OCI-LY3 (cell line): ENCODE data around the gene HSBP1L1.

Experiments
- H2AFZ ChIP-seq: fragments of 200-600, 300-600 bp; shearing (Covaris generic); 2 replicates; pipeline ENCODE4 v1.6.0; 2014; ENCODE audit warnings: antibody characterized with exemption, low read depth, low read length
- H3K27ac ChIP-seq: fragments of 200-600, 300-600 bp; sonication (generic); 2 replicates; pipeline ENCODE4 v1.5.1; 2014; ENCODE audit warnings: mild to moderate bottlenecking, low read length, moderate library complexity, mixed read lengths
- H3K27me3 ChIP-seq: fragments of 200-600, 300-600 bp; sonication (generic); 2 replicates; pipeline ENCODE4 v1.6.1; 2014; ENCODE audit warnings: low read depth, low read length, mixed read lengths
- H3K36me3 ChIP-seq: fragments of 200-600, 300-600 bp; sonication (generic); replicated peaks from 2 replicates; pipeline ENCODE3; 2014; ENCODE audit warnings: low read depth, low read length, mixed read lengths
- H3K4me1 ChIP-seq: fragments of 300-600, 200-600 bp; sonication (generic); 2 replicates; pipeline ENCODE4 v1.6.1; 2014; ENCODE audit warnings: low read length, mixed read lengths
- H3K4me2 ChIP-seq: fragments of 200-600, 300-600 bp; sonication (generic); 2 replicates; pipeline ENCODE4 v1.6.1; 2014; ENCODE audit warnings: low read length, mixed read lengths
- H3K4me3 ChIP-seq: fragments of 300-600, 200-600 bp; sonication (generic); 2 replicates; pipeline ENCODE4 v1.5.1; 2014; ENCODE audit warnings: antibody characterized with exemption, mild to moderate bottlenecking, low read length, moderate library complexity
- H3K79me2 ChIP-seq: fragments of 300-600, 200-600 bp; shearing (Covaris generic); 2 replicates; pipeline ENCODE4 v1.6.1; 2014; ENCODE audit warnings: mild to moderate bottlenecking, low read length, mixed read lengths
- H3K9ac ChIP-seq: fragments of 300-600, 200-600 bp; shearing (Covaris generic); 2 replicates; pipeline ENCODE4 v1.6.0; 2014; ENCODE audit warnings: mild to moderate bottlenecking, low read length, moderate library complexity
- H3K9me3 ChIP-seq: fragments of 200-600, 300-600 bp; shearing (Covaris generic); 2 replicates; pipeline ENCODE4 v1.6.1; 2014; ENCODE audit warnings: low read length, mixed read lengths; ENCODE audit not compliant: insufficient read depth
- H4K20me1 ChIP-seq: fragments of 200-600, 300-600 bp; sonication (generic); 2 replicates; pipeline ENCODE4 v1.6.1; 2016; ENCODE audit warnings: low read length, mixed read lengths; ENCODE audit not compliant: insufficient read depth
- EZH2phosphoT487 ChIP-seq: fragments of 200-600 bp; shearing (Covaris generic); IDR thresholded peaks from 2 replicates; pipeline ENCODE4 v1.6.1; 2018; ENCODE audit warnings: antibody characterized with exemption, mixed run types, low read depth
- TF ChIP-seq, protein P1 (sequence below): fragments of 200-600, 300-600 bp; sonication (generic); IDR thresholded peaks from 2 replicates; pipeline ENCODE4 v1.5.1; 2014; ENCODE audit warnings: antibody characterized with exemption, low read length, low read depth

The HSBP1L1 gene

DNA sequence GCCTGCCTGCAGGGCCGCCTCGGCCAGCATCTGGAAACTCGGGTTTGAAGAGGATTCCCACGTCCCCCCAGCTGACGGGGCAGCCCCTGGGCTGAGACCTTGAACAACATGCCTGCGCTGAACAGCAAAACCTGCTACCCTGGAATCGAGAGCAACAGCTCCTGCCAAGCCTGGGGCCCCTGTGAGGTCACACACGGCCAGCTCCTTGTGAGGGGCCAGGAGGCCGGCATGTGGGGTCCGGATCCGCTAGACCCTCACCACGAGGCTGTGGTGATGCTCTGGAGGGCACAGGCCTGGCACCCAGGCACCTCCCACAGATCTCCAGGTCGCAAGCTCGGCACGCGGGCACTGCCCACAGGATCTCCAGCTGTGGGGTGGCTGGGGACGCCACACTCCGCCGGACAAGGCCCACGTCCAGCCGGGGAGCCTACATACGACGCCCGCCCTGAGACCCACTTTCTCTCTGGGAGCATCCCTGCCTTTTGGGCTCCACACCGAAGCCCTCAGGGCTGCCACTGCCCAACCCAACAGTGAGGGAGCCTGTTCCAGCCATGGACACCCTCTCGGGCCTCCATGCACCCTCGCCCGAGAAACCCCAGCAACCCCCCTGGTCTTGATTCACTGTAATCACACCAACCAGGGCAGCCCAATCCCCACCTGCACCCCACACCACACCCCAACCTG is 47.1 kb upstream of the HSBP1L1 start:
- Histone ChIP-seq H3K9me3 (no peaks in the 10 kb centered on the region), H3K4me3 (no peak overlapping the region), H4K20me1 (peaks cover 18% of the 10 kb centered on the region; the same call in 1 of the 2 replicates), H3K27ac (no peak overlapping the region), H3K4me1 (no peaks in the 10 kb centered on the region), H2AFZ (no peak overlapping the region), H3K79me2 (peaks cover 19% of the 10 kb centered on the region), H3K9ac (no peak overlapping the region), H3K36me3 (peaks cover 62% of the 10 kb centered on the region), H3K27me3 (no peaks in the 10 kb centered on the region), H3K4me2 (no peak overlapping the region)
- TF ChIP-seq, protein P1, sequence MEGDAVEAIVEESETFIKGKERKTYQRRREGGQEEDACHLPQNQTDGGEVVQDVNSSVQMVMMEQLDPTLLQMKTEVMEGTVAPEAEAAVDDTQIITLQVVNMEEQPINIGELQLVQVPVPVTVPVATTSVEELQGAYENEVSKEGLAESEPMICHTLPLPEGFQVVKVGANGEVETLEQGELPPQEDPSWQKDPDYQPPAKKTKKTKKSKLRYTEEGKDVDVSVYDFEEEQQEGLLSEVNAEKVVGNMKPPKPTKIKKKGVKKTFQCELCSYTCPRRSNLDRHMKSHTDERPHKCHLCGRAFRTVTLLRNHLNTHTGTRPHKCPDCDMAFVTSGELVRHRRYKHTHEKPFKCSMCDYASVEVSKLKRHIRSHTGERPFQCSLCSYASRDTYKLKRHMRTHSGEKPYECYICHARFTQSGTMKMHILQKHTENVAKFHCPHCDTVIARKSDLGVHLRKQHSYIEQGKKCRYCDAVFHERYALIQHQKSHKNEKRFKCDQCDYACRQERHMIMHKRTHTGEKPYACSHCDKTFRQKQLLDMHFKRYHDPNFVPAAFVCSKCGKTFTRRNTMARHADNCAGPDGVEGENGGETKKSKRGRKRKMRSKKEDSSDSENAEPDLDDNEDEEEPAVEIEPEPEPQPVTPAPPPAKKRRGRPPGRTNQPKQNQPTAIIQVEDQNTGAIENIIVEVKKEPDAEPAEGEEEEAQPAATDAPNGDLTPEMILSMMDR, result no peak
- TF ChIP-seq EZH2phosphoT487, result no peak

GRCh38 chr18:79917853-79918614 is 46.4 kb upstream of the HSBP1L1 start:
- H3K9me3 ChIP-seq, result no peaks in the 10 kb centered on the region
- peaks cover 56% of the 10 kb centered on the region for H3K36me3 ChIP-seq
- H3K27me3 ChIP-seq, result no peaks in the 10 kb centered on the region
- H3K9ac ChIP-seq, result no peak overlapping the region
- TF ChIP-seq EZH2phosphoT487, result no peak
- TF ChIP-seq, protein P1, result no peak
- no peaks in the 10 kb centered on the region for H3K4me1 ChIP-seq
- H4K20me1 ChIP-seq, result peaks cover 15% of the 10 kb centered on the region; the same call in 1 of the 2 replicates
- no peak overlapping the region for H3K27ac ChIP-seq
- no peak overlapping the region for H3K4me2 ChIP-seq
- no peak overlapping the region for H3K4me3 ChIP-seq
- no peak overlapping the region for H2AFZ ChIP-seq
- peaks cover 19% of the 10 kb centered on the region for H3K79me2 ChIP-seq

DNA sequence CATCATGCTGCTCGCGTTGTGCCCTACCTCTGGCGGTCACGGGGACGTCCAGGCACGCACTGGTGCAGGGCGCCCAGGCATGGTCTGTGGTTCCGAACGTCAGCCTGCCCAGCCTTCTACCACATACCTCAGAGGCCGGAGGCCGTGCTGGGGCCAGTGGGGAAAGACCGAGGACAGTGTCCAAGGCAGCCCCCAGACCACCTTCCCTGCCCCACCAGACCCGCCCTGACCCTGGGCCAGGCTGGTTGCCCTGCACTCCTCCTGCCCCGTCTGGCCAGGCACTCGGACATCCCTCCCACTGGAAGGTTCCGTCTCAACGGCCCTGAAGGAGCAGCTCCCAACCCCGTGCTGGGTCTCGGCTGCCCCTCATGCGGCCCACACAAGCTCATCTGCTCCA is 45.8 kb upstream of the HSBP1L1 start:
- Histone ChIP-seq H3K36me3 (peaks cover 54% of the 10 kb centered on the region), H3K4me3 (no peak overlapping the region), H3K27ac (no peak overlapping the region), H3K4me1 (no peaks in the 10 kb centered on the region), H3K4me2 (no peak overlapping the region), H4K20me1 (peaks cover 10% of the 10 kb centered on the region; the same call in 1 of the 2 replicates), H3K27me3 (no peaks in the 10 kb centered on the region), H2AFZ (no peak overlapping the region), H3K9me3 (no peaks in the 10 kb centered on the region), H3K9ac (no peak overlapping the region), H3K79me2 (peaks cover 19% of the 10 kb centered on the region)
- TF ChIP-seq EZH2phosphoT487, result no peak
- TF ChIP-seq, protein P1, result no peak

GRCh38 chr18:79919089-79919488 is 45.4 kb upstream of the HSBP1L1 start:
- Histone ChIP-seq H4K20me1 (peaks cover 11% of the 10 kb centered on the region; the same call in 1 of the 2 replicates), H3K36me3 (peaks cover 57% of the 10 kb centered on the region), H3K4me3 (no peak overlapping the region), H3K27ac (no peak overlapping the region), H3K79me2 (peaks cover 21% of the 10 kb centered on the region), H3K27me3 (no peaks in the 10 kb centered on the region), H3K9me3 (no peaks in the 10 kb centered on the region), H3K9ac (no peak overlapping the region), H3K4me1 (no peaks in the 10 kb centered on the region), H3K4me2 (no peak overlapping the region), H2AFZ (no peak overlapping the region)
- TF ChIP-seq, protein P1, result no peak
- no peak for TF ChIP-seq EZH2phosphoT487
